ENCODE measurements around the gene FRMD6.

DNA sequence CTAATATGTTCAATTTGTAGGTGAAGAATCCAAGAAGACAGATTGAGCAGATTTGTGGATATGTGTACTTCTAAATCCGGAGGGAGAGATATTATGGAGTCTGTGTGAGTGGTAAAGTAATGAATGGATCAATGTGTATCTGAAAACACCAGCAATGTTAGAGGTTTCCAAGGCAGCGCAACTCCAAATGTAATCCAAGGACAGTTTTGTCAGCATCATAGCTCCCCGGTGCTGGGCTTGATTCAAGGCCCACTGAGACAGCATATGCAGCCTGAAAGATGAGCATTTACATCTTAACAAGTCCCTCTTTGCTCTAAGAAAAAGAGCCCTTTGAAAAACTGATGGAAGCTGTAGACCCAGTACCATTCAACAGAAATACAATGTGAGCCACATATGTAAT, 38.3 kb upstream of the FRMD6 start:
- TF ChIP-seq, protein P1, sequence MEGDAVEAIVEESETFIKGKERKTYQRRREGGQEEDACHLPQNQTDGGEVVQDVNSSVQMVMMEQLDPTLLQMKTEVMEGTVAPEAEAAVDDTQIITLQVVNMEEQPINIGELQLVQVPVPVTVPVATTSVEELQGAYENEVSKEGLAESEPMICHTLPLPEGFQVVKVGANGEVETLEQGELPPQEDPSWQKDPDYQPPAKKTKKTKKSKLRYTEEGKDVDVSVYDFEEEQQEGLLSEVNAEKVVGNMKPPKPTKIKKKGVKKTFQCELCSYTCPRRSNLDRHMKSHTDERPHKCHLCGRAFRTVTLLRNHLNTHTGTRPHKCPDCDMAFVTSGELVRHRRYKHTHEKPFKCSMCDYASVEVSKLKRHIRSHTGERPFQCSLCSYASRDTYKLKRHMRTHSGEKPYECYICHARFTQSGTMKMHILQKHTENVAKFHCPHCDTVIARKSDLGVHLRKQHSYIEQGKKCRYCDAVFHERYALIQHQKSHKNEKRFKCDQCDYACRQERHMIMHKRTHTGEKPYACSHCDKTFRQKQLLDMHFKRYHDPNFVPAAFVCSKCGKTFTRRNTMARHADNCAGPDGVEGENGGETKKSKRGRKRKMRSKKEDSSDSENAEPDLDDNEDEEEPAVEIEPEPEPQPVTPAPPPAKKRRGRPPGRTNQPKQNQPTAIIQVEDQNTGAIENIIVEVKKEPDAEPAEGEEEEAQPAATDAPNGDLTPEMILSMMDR (IDR thresholded peaks at IDR 0.05; ENCODE audit: insufficient read depth, low read length) = no peak
- TF ChIP-seq POLR2AphosphoS5 (IDR thresholded peaks at IDR 0.05; ENCODE audit: low read depth) (no peak), SPI1 (IDR thresholded peaks at IDR 0.05; ENCODE audit: borderline replicate concordance, low read depth) (no peak), GABPA (IDR thresholded peaks at IDR 0.05; ENCODE audit: low read depth) (no peak)
- TF ChIP-seq, protein P2, sequence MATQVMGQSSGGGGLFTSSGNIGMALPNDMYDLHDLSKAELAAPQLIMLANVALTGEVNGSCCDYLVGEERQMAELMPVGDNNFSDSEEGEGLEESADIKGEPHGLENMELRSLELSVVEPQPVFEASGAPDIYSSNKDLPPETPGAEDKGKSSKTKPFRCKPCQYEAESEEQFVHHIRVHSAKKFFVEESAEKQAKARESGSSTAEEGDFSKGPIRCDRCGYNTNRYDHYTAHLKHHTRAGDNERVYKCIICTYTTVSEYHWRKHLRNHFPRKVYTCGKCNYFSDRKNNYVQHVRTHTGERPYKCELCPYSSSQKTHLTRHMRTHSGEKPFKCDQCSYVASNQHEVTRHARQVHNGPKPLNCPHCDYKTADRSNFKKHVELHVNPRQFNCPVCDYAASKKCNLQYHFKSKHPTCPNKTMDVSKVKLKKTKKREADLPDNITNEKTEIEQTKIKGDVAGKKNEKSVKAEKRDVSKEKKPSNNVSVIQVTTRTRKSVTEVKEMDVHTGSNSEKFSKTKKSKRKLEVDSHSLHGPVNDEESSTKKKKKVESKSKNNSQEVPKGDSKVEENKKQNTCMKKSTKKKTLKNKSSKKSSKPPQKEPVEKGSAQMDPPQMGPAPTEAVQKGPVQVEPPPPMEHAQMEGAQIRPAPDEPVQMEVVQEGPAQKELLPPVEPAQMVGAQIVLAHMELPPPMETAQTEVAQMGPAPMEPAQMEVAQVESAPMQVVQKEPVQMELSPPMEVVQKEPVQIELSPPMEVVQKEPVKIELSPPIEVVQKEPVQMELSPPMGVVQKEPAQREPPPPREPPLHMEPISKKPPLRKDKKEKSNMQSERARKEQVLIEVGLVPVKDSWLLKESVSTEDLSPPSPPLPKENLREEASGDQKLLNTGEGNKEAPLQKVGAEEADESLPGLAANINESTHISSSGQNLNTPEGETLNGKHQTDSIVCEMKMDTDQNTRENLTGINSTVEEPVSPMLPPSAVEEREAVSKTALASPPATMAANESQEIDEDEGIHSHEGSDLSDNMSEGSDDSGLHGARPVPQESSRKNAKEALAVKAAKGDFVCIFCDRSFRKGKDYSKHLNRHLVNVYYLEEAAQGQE (IDR thresholded peaks at IDR 0.05; ENCODE audit: insufficient replicate concordance, low read depth) = no peak
